GM19025 (cell line): ENCODE data around the gene IQCH.
"Not testable (repeated sequence)": the region's sequence is repeated elsewhere in the genome, so short reads cannot be mapped to it uniquely, and the experiment has no call there.

ENCODE experiments used
- ATAC-seq: cut with Tn5 transposase; IDR thresholded peaks from one replicate; pipeline ENCODE4 v1.9.1; 2021; ENCODE audit warnings: mild to moderate bottlenecking, low read depth, moderate library complexity; ENCODE audit not compliant: unreplicated experiment

The IQCH gene

DNA sequence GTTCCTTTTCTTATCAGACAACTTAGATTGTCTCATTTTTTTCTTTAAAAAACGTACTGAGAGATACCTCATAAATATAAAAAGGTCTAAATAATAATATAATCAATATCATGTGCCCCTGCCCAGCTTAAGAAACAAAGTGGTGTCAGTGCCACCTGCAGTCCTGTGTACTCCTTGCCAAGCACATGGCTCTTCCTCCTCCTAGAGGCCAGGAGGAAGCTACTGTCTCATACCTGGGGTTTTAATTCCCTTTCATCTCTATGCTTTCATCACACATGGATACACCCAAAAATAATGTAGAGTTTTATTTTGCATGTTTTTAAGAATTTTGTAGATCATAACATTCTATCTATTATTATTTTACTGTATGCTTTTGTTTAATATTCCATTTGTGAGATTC, 167.7 kb downstream of the IQCH start:
- no peak for ATAC-seq

DNA sequence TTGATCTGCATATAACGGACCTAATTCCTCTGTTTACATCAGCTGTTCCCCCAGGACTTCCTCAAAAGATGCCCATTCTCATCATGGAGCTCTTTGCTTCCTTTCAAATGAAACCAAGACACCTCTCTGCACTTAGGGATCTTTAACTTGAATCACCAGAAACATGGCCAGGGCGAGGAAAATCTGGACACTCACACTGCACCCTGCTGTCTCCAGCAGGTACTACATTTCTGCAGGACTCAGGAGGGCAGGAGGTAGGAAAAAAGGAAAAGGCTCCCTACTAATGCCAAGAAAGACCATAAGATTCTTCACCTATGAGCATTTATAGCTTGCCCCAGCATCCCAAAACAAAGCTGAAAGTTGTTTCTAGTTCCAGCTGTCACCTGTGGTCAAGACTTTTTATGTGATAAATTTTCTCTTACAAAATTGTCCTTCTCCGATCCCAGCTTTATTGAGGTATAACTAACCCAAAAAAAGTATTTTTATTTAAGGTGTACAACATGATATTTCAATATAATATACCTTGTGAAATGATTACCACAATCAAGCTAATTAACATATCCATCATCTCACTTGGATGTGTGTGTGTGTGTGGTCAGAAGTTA, 179.0 kb downstream of the IQCH start:
- ATAC-seq = no peak

DNA sequence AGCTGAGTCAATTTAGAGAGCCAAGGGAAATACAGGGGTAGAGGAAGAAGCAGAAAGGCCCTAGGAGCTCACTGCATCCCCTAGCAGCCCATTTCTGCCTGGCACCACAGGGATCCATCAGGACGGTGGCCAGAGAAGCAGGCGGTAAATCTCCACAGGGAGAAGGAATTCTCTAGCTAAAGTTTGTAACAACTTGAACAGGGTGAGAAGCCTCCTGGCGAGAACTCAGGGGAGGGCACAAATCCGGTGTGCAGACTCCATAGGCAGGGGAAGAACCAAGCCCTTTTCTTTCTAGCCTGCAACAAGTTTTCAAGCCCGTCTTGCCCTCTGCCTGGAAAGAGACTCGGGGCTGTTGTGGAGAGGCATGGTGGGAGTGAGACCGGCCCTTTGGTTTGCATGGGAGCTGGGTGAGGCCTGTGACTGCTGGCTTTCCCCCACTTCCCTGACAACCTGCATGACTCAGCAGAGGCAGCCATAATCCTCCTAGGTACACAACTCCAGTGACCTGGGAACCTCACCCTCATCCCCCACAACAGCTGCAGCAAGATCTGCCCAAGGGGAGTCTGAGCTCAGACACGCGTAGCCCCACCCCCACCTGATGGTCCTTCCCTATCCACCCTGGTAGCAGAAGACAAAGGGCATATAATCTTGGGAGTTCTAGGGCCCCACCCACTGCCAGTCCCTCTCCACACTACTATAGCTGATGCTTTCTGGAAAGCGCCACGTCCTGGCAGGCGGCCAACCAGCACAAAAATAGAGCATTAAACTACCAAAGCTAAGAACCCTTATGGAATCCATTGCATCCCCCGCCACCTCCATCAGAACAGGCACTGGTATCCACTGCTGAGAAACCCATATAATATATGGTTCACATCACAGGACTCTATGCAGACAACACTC, 182.0 kb downstream of the IQCH start:
- not testable (repeated sequence) for ATAC-seq

DNA sequence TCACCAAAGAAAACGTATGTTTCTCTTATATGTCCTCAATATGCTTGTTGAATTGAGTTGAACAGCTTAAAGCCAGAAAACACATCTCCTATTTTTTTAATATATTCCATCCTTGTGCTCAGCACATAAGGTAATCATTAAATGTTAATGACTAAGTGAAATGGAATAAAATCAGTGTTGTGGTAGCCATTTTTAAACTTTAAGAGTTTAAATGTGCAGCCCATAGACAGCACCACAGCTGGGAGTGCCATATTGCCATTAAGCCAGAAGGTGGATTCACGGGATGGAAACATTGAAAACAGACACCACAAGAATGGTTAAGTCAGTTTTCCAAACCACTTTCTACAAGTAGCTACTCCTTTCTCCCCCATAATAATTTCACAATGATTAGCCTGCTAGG, 189.5 kb downstream of the IQCH start:
- no peak for ATAC-seq

DNA sequence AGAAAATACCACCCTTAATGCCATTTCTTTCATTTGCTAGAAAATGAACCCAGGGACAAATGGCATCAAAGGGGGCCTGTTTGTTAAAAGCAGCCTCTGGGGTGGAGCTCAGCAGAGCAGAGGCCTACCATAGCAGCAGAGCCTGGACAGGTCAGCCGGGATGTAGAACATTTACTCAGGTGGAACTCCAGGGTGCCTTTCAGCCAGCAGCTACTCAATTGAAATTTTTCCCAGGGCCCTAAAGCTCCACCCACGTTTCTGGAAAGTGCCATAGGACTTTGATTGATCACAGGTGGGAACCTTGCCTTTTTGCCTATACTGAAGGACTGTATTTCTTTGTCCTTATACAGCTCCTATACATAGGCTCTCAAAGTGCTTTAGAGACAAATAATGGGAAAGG, 191.9 kb downstream of the IQCH start:
- no peak for ATAC-seq

DNA sequence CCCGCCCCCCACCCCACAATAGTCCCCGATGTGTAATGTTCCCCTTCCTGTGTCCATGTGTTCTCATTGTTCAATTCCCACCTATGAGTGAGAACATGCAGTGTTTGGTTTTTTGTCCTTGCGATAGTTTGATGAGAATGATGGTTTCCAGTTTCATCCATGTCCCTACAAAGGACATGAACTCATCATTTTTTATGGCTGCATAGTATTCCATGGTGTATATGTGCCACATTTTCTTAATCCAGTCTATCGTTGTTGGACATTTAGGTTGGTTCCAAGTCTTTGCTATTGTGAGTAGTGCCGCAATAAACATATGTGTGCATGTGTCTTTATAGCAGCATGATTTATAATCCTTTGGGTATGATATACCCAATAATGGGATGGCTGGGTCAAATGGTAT, 193.8 kb downstream of the IQCH start:
- ATAC-seq = not testable (repeated sequence)

DNA sequence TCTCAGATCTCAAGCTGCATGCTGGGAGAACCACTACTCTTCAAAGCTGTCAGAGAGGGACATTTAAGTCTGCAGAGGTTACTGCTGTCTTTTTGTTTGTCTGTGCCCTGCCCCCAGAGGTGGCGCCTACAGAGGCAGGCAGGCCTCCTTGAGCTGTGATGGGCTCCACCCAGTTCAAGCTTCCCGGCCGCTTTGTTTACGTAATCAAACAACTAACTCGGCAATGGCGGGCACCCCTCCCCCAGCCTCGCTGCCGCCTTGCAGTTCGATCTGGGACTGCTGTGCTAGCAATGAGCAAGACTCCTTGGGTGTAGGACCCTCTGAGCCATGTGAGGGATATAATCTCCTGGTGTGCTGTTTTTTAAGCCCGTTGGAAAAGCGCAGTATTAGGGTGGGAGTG, 199.1 kb downstream of the IQCH start:
- not testable (repeated sequence) for ATAC-seq

DNA sequence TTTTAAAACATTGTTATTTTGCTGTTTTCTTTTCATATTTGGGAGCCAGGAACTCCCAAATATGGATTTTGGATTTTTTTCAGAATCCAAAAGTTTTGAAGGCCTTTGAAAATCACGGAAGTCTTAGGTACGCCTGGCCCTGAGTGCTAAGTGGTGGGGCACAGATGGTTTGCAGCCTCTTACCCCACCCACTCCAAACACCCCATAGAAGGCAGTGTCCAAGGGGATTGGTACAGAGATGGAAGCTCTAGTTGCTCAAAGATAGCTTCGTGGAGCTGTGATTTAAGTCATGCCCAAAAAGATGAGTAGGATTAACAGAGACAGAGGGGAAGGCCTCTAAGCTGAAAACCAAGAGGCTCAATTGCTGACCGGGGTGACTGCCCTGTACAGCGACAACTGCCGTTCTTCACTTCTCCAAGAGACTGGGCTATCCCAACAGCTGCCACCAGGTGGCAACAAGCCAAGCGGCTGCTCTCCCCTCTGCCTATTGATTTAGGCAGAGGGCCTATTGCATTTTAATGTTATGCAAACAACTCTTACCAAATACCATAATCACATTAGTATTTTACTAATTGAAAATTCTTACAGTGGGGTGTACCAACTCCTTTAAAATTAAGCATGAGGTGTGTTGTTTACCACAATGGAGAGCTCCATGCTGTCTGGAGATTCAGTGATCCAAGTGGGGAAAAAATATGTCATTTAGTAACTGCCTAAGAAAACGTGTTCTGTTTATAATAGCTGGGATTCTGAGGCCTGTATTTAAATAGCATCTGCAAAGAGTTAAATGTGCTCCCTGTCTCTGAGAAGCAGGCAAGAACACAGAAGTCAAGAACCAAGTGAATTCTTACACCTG, 202.3 kb downstream of the IQCH start:
- ATAC-seq = no peak

DNA sequence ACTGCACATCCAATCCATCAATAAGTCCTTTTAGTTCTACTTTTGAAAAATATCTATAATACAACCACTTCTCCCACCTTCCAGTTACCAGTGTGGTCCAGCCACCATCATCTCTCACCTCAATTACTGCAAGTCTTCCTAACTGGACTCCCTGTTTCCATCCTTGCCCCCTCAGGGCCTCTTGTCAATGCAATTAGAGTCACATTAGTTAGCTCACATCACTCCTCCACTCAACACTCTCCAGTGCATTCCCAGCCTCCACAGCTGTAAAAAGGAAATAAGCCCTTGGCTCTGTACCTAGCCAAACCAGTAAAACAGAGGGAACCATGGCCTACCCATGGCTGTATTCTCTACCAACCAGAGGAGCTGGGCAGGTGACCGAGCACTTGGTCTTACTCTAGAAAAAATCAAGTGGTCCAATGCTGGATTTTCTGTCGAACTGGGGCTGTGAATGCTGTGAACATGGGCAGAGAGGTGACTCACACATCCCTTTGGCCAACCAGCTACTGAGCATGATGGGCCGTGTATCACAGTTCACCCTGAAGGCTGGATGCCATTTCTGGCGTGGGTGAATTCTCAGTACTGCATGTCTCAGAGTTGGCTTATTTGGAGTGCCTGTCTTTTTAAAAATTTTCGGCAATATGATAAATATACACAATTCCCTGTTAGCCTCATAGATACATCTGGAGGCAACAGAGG, 203.9 kb downstream of the IQCH start:
- ATAC-seq = no peak

DNA sequence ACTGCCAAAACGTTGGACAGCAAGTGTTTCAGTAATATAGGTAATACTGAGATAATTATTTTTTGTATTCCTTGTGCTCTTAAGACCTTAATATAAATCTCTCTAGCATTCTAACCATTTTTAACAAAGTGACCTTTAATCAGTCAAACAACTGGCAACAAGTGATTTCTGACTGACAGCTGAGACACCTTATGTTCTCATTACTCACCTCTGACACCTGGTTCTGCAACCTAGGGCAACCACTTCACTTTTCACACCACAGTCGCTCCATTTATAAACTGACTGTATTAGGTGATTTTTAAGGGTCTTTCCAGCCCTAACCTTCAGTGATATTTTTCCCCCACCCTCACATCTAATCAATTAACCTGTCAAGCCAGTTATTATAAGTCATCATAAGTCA, 205.9 kb downstream of the IQCH start:
- no peak for ATAC-seq

DNA sequence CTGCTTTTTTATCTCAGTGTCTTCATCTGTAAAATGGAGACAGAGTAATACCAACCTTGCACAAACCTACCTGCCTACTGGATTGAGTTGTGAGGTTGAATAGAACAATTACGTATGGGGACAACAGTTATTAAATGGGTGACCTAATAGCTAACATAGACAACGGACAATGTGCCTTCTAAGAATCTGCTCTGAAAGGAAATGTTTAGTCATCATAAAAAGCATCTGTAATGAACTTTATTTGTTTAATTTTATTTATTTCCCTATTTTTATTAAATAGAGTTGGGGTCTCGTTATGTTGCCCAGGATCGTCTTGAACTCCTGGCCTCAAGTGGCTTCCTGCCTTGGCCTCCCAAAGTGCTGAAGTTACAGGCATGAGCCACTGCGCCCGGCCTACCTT, 207.1 kb downstream of the IQCH start:
- no peak for ATAC-seq

DNA sequence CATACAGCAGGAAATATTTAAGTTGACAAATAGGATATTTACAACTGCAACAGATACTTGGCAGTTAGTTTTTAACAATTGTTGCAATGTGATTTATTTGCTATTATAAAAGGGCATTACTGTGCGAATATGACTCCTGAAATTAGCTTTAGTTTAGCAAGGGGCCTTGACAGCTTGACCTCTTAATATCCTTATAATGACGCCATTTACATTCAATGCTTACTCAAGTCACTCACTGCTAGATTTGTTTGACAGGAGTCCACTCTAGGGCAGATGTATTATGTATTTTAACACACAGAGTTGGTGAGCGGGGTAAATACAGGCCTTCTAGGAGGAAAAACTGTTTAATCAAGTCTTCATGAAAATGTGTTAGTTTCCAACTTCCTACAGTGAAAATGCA, 208.3 kb downstream of the IQCH start:
- ATAC-seq = no peak

DNA sequence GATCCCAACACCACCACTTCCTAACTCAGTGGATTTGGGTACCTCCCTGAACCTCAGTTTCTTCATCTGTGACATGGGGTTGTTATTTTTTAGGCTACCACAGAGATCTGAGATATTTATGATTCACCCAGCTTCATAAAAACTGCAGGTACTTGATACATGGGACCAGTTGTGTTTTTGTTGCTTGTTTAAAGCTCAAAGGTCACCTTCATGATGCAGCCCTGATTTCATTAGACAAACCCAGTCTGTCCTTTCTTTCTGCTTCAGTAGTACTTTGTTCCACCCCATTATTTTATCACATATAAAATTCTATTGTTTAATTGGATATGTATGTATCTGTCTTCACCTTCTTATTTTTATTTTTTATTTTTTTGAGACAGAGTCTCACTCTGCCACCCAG, 208.9 kb downstream of the IQCH start:
- no peak for ATAC-seq

DNA sequence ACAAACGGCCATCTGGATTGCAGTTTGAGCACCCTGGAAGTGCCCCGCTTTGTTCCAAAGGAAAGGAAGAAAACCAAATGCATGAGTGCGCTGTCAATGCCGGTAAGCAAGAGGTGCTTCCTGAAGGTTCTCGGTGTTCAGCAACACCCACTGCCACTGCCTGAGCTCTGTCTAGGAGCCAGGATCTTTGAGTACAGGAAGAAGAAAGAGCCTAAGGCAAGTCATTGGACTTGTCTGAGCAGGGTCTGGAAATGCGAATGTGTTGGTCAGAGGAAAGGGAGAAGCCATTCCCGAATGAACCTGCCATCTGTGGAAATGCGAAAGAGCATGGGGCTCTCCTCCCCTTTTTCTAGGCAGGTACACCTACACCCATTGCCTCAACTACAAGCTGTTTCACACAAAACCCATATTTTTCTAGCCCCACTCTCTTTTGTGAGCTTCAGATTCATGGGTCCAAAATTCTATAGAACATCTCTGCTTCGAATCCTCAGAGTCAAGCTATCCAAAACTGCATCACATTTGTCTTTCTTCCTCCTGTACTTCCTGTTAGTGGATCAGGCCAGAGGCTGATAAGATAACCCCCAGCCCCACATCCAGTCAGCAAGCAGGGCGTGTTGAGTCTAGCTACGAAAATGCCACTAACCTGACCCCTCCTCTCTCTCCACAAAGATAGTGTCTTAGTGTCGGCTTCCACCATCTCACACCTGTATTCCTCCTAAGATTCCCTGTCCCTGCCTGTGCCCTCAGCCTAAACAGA, 210.8 kb downstream of the IQCH start:
- no peak for ATAC-seq

DNA sequence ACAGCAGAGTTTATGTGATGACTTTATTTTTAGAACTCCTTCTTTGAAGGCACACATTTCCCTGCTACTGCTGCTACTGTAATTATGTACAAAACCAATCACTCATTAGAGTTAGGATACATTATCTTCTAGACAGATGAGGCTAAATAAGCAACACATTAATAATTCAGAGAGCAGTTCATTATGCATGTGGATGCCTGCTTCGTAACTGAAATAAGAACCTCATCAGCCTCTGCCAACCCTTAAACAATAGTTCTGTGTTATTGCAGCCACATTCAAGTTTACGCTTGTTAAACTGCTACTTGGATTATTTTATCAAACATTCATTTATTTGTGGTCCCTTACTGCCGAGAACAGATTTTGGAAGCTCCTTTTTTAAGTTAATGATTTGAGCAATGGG, 213.8 kb downstream of the IQCH start:
- ATAC-seq = no peak

DNA sequence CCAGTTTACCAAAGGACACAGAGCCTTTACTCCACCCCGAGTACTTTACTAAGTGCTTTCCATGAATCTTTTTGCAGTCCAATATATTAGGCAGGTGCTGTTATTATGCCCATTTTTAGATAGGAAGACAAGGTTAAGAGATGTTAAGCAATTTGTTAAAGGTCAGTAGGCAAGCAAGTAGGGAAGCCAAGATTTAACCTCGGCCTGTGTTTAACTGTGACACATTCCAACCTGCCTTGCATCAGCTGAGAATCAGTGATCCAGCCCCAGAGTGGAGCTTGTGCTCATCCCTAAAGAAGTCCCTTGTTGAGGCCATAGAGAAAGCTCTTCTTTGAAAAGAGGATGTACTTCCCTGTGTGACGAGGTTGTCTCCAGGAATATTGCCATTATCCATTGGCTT, 215.1 kb downstream of the IQCH start:
- ATAC-seq = no peak

DNA sequence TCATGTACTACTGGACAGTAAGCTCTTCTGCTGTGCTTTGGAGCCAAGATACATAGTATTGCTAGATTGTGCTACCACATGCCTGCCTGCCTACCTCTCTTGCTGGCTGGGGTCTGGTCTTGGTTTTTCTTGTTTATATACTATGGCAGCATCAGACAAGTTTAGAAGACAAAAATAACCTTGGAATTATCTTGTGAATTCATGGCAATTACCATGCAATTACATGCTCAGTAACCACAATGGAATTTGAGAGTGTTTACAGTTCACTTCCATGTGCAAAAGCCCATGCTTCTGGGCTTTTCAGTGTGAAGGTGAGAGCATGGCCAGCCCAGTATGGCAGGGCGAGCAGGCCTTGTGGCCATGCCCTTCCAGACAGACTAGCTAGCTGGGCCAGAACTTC, 218.4 kb downstream of the IQCH start:
- no peak for ATAC-seq

DNA sequence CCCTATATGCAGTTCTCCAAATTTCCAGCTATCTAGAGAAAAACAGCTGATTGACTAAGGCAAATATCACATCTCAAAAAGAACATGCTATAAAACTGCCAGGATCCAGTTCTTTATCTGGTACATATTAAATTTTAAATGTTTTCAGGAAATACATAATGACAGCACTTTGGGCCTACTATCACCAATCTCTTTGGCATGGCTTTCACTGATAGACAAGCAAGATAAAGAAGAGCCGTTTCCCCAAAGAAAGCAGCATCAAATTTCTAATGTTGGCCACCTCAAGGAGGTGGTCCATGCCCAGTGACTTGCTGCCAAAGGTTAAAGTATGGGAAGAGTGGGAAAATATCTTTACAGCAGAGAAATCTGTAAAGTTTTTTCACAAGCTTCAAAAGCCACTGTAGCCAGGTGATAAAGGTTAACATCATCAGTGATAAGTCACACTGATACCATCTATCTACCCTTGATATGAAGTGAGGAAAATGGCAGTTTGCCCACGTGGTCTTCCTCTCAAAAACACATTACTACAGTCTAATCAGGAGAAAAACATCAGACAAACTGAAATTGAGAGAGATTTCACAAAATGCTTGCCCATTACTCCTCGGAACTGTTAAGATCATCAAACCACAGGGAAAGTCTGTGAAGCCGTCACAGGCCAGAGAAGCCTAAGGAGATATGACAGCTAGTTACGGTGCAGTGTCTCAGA, 220.0 kb downstream of the IQCH start:
- ATAC-seq = no peak

DNA sequence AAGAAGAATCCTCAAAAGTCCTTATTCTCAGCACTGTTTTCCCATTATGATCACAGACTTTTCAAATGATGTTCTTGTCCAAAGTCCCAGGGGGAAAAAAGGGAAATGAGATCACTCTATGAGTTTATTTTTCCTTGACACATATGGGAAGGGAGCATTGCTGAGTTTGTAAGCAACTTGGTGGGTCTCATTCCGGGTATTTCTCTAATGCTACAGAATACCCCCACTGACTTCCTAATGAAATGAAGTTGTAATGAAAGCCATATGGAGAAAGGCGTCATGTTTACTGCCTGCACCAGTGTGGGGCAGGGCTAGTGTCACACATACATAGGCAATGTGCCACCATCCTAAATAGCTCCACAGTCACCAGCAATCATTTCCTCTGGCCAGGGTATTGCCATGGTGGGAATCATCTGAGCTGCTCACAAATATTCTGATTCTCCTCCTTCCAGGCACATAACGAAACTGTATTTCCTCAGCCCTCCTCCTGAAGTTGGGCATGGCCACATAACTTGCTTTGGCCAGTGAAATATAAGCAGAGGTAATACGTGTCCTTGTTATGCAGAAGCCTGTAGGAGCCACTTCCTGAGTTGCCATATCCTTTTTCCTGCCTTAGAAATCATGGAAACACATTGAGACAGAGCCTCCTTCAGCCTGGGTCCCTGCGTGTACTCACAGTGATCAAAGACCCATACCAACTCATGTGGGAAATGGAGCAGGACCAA, 225.4 kb downstream of the IQCH start:
- ATAC-seq = no peak
